ENCODE measurements around the gene PLSCR1. TPM values are rescaled to one million over a fixed set of nuclear protein-coding genes. Genes with fewer than 3 reads are reported as not detected.
A peak's percentile ranks its signal among the peaks of the same experiment; 100 is the strongest.

PLSCR1 gene
- total and polyA plus RNA-seq, 2 of the 4 experiments (the other 2 are of a cell fraction) = 5.6 to 13.2 TPM

GRCh38 chr3:146550070-146550615, 5.7 kb upstream of the PLSCR1 start:
- Histone ChIP-seq H4K8ac (ENCODE audit: low read depth in 2 of 2, low read length in 2 of 2) (no peak overlapping the region), H3K4me3 (ENCODE audit: insufficient read depth, low read depth, low read length) (no peak overlapping the region), H4K20me1 (ENCODE audit: insufficient read depth, low read length) (no peaks in the 10 kb centered on the region), H2BK120ac (ENCODE audit: low read depth, low read length) (peak overlapping the region; percentile 39; the same call in 1 of the 2 replicates), H3K23ac (ENCODE audit: low read depth, low read length) (0 out of 2 replicates have a peak overlapping the region, but pooled peaks have one; percentile 5), H4K5ac (ENCODE audit: low read depth, low read length) (peak overlapping the region; percentile 23), H2BK5ac (ENCODE audit: low read depth, low read length, poor library complexity, severe bottlenecking) (no peak overlapping the region), H3K4me2 (ENCODE audit: low read depth, low read length) (peak overlapping the region; percentile 63; the same call in 1 of the 2 replicates), H3K27me3 (ENCODE audit: control insufficient read depth, insufficient read depth, low read length) (no peaks in the 10 kb centered on the region), H3K14ac (replicated peaks; ENCODE audit: low read depth, low read length) (0 out of 2 replicates have a peak overlapping the region, but pooled peaks have one; percentile 0), H3K4me1 (ENCODE audit: control insufficient read depth, insufficient read depth, low read length) (peaks cover 2% of the 10 kb centered on the region), H3K4ac (ENCODE audit: low read depth, low read length) (no peak overlapping the region), H3K79me1 (ENCODE audit: low read depth in 1 of 2, low read length in 2 of 2) (peaks cover 0 to 6% of the 10 kb centered on the region in 2 experiments; a peak in 1 of 4 replicates), H3K9me3 (ENCODE audit: control insufficient read depth, insufficient read depth, low read length) (no peaks in the 10 kb centered on the region), H2AK5ac (ENCODE audit: low read depth, low read length) (no peak overlapping the region), H2AK9ac (replicated peaks; ENCODE audit: low read depth, low read length, poor library complexity) (no peak overlapping the region), H3K36me3 (ENCODE audit: control insufficient read depth, insufficient read depth, low read length) (no peaks in the 10 kb centered on the region), H2BK15ac (ENCODE audit: low read depth, low read length) (0 out of 3 replicates have a peak overlapping the region, but pooled peaks have one; percentile 20), H3K9ac (ENCODE audit: low read depth, low read length) (no peak overlapping the region), H3K9me1 (ENCODE audit: insufficient read depth, low read length) (no peaks in the 10 kb centered on the region), H2AFZ (replicated peaks; ENCODE audit: low read length, poor library complexity) (no peak overlapping the region), H3K56ac (ENCODE audit: extremely low read depth, insufficient read depth, low read length) (no peak overlapping the region), H2BK20ac (ENCODE audit: low read depth, low read length) (peak overlapping the region; percentile 57; the same call in 1 of the 2 replicates), H3K27ac (ENCODE audit: insufficient read depth, low read length) (no peak overlapping the region), H3K18ac (ENCODE audit: low read depth, low read length) (peak overlapping the region; percentile 66; the same call in 1 of the 2 replicates), H4K91ac (ENCODE audit: insufficient read depth, low read depth, low read length) (no peak overlapping the region)
- in situ Hi-C loops (cut with MboI; ENCODE audit: low sequenced_read_pairs) = no loop called here
- dilution Hi-C loops (cut with HindIII; ENCODE audit: low sequenced_read_pairs, unreplicated experiment) = no loop called here
- TF ChIP-seq RFX5 (IDR thresholded peaks at IDR 0.05; ENCODE audit: low read depth, low read length) (no peak), MAZ (IDR thresholded peaks at IDR 0.05; ENCODE audit: borderline replicate concordance, low read depth, low read length) (no peak), ELK1 (IDR thresholded peaks at IDR 0.05; ENCODE audit: borderline replicate concordance, low read depth, low read length) (no peak), RAD21 (IDR thresholded peaks at IDR 0.05; ENCODE audit: low read length) (no peak), RCOR1 (IDR thresholded peaks at IDR 0.05; ENCODE audit: insufficient replicate concordance, low read length) (no peak), CHD1 (IDR thresholded peaks at IDR 0.05; ENCODE audit: low read depth, low read length) (no peak), CEBPB (IDR thresholded peaks at IDR 0.05; ENCODE audit: low read depth, low read length) (no peak), BHLHE40 (IDR thresholded peaks at IDR 0.05; ENCODE audit: low read depth, low read length) (no peak), SMC3 (IDR thresholded peaks at IDR 0.05; ENCODE audit: low read depth, low read length) (no peak), USF2 (IDR thresholded peaks at IDR 0.05; ENCODE audit: low read depth, low read length) (no peak), MAFK (IDR thresholded peaks at IDR 0.05; ENCODE audit: low read depth, low read length) (no peak)
- no TSS peak for BruUV-seq (replicated peaks)
- ATAC-seq (ENCODE audit: low read depth) (no peak), DNase-seq (peak; percentile 15)
- intact Hi-C loops (cut with micrococcal nuclease) = no loop called here
- ChIA-PET POLR2A (ENCODE audit: unreplicated experiment) (no interaction called here), CTCF (interaction anchor here (0.6 kb wide), 1 partner anchor 20 kb away, joined by 3 read pairs; no protein-coding TSS in a partner anchor)

All from IMR-90 (cell line).